OCI-LY7 (cell line): ENCODE measurements around the gene GRAMD2B. TPM values are rescaled to one million over a fixed set of nuclear protein-coding genes. Genes with fewer than 3 reads are reported as not detected.

Source experiments
- BruUV-seq: library from RNA; stranded (reverse); fragments of 400-500 nt; replicated peaks from 2 replicates; lab custom pipeline; 2021; lab: Mats Ljungman, UMichigan
- CTCF ChIA-PET: fragments of 300-600 bp; sonication (Branson Sonifier 250); formaldehyde crosslinking; loops from one replicate; lab custom pipeline; 2022; ENCODE audit warnings: antibody characterized with exemption; ENCODE audit not compliant: unreplicated experiment; lab: Charles Lee
- POLR2A ChIA-PET: fragments of 300-600 bp; sonication (Branson Sonifier 250); formaldehyde crosslinking; loops from one replicate; lab custom pipeline; 2022; ENCODE audit warnings: antibody characterized with exemption; lab: Charles Lee
- DNase-seq: peaks from one replicate; pipeline ENCODE4 v3.0.0-alpha.2; 2015; ENCODE audit warnings: low spot score
- H2AFZ ChIP-seq: fragments of 200-600 bp; sonication (generic), shearing (Covaris generic); 2 replicates; pipeline ENCODE4 v1.6.1; 2014; ENCODE audit warnings: mild to moderate bottlenecking, antibody characterized with exemption, low read length, moderate library complexity
- H3K27ac ChIP-seq: fragments of 200-600 bp; sonication (generic); 2 replicates; pipeline ENCODE4 v1.5.1; 2014; ENCODE audit warnings: mixed run types, low read depth, mild to moderate bottlenecking, moderate library complexity, low read length, inconsistent platforms; ENCODE audit not compliant: poor library complexity, severe bottlenecking
- H3K36me3 ChIP-seq: fragments of 200-600 bp; sonication (generic); 2 replicates; pipeline ENCODE4 v1.6.1; 2014; ENCODE audit warnings: mild to moderate bottlenecking, antibody characterized with exemption, low read length, moderate library complexity, mixed read lengths; ENCODE audit not compliant: insufficient read depth
- H3K4me1 ChIP-seq: fragments of 200-600 bp; sonication (generic); 2 replicates; pipeline ENCODE4 v1.5.1; 2014; ENCODE audit warnings: mild to moderate bottlenecking, low read length; ENCODE audit not compliant: insufficient read depth, poor library complexity, severe bottlenecking
- H3K4me2 ChIP-seq: fragments of 200-600 bp; sonication (generic); 2 replicates; pipeline ENCODE4 v1.6.1; 2014; ENCODE audit warnings: mild to moderate bottlenecking, low read length
- H3K4me3 ChIP-seq: fragments of 200-600 bp; sonication (generic); 2 replicates; pipeline ENCODE4 v1.5.1; 2014; ENCODE audit warnings: mild to moderate bottlenecking, low read depth, low read length; ENCODE audit not compliant: poor library complexity, severe bottlenecking
- H3K79me2 ChIP-seq: fragments of 200-600 bp; sonication (generic); 2 replicates; pipeline ENCODE4 v1.6.1; 2016; ENCODE audit warnings: low read depth, mild to moderate bottlenecking, low read length, moderate library complexity, mixed read lengths; ENCODE audit not compliant: insufficient read depth
- H3K9me2 ChIP-seq: fragments of 200-600 bp; sonication (generic); 2 replicates; pipeline ENCODE4 v1.6.1; 2016; ENCODE audit warnings: mild to moderate bottlenecking, low read length, mixed read lengths; ENCODE audit not compliant: insufficient read depth
- H3K9me3 ChIP-seq: fragments of 200-600 bp; sonication (generic); 2 replicates; pipeline ENCODE4 v1.6.1; 2014; ENCODE audit warnings: mild to moderate bottlenecking, mixed run types, low read length, mixed read lengths
- H4K20me1 ChIP-seq: fragments of 200-600 bp; sonication (generic); 2 replicates; pipeline ENCODE4 v1.6.1; 2014; ENCODE audit warnings: mild to moderate bottlenecking, antibody characterized with exemption, low read length, moderate library complexity, mixed read lengths; ENCODE audit not compliant: insufficient read depth
- CTCF ChIP-seq: fragments of 200-600 bp; sonication (generic); conservative IDR thresholded peaks from 2 replicates; pipeline ENCODE4 v1.5.1; 2014; ENCODE audit warnings: mild to moderate bottlenecking, antibody characterized with exemption, low read length, moderate library complexity, mixed read lengths
- EZH2phosphoT487 ChIP-seq: fragments of 200-600 bp; sonication (generic); IDR thresholded peaks from 2 replicates; pipeline ENCODE4 v1.6.1; 2018; ENCODE audit warnings: low read depth, borderline replicate concordance, mild to moderate bottlenecking, mixed run types, antibody characterized with exemption, low read length, moderate library complexity, mixed read lengths
- intact Hi-C: fragments of 100-400 bp; cut with micrococcal nuclease; formaldehyde crosslinking; loops from one replicate; pipeline ENCODE4 v1.10.0; 2022; ENCODE audit not compliant: unreplicated experiment
- total RNA-seq, 2 experiments: library from RNA; depleted of rRNA in 1 of 2; stranded (reverse); fragments of >200 nt in 1 of 2; shearing (Covaris generic) in 1 of 2; gene quantifications; 2 replicates each; pipeline ENCODE4 v1.2.3, GENCODE V29; 2014 to 2022

GRAMD2B gene
- total RNA-seq, 2 experiments from 2014 or later, result not detected

- no peak overlapping the region for H3K4me2 ChIP-seq
- CTCF ChIA-PET, result interaction anchor here (0.7 kb wide), 1 partner anchor 28 kb away, joined by 4 read pairs; no protein-coding TSS in a partner anchor
- H2AFZ ChIP-seq, result peak overlapping the region; percentile 74; the same call in 1 of the 2 replicates
- DNase-seq, result no peak
- H3K79me2 ChIP-seq, result no peaks in the 10 kb centered on the region
- no peaks in the 10 kb centered on the region for H3K36me3 ChIP-seq
- POLR2A ChIA-PET, result interaction anchor here (0.5 to 0.7 kb wide), 3 partner anchors 82 to 124 kb away, joined by 3 read pairs; no protein-coding TSS in a partner anchor
- no peaks in the 10 kb centered on the region for H3K9me3 ChIP-seq
- H4K20me1 ChIP-seq, result no peaks in the 10 kb centered on the region
- TF ChIP-seq CTCF, result no peak
- TF ChIP-seq EZH2phosphoT487, result no peak
- no TSS peak for BruUV-seq
- intact Hi-C loops, result no loop called here
- no peak overlapping the region for H3K4me3 ChIP-seq
- H3K27ac ChIP-seq, result no peak overlapping the region
- H3K9me2 ChIP-seq, result no peaks in the 10 kb centered on the region
- peaks cover 2% of the 10 kb centered on the region for H3K4me1 ChIP-seq
Measured at GRCh38 chr5:126499278-126499677, 76.1 kb downstream of the GRAMD2B start.

DNA sequence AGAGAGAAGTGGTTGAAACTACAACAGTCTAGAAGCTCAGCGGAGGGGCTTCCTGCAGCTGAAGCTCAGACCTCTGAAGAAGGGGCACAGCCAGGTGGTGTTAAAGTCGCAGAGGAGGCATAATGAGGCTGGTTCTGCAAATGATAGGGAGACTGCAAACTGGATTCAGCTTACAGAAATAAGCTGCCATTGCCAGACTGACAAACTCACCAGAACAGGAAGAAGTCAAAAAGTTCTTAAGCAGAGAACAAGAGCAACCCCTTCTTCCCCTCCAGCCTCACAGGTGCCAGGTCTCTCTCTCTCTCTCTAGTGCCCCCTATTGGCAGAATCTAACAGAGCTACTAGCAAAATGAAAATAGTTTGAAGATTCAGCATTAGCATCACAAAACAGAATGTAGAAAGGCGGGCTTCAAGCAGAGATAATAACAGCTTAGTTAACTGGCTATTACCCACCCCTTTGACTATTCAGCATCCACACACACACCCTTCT is 76.7 kb downstream of the GRAMD2B start:
- no peaks in the 10 kb centered on the region for H3K36me3 ChIP-seq
- ChIA-PET POLR2A (interaction anchor here (0.5 to 1.3 kb wide), 4 partner anchors 13 to 615 kb away, joined by 3 to 4 read pairs (median 3); no protein-coding TSS in a partner anchor), CTCF (interaction anchor here (0.7 kb wide), 1 partner anchor 29 kb away, joined by 4 read pairs; no protein-coding TSS in a partner anchor)
- H4K20me1 ChIP-seq, result no peaks in the 10 kb centered on the region
- intact Hi-C loops, result loop anchor here (5.0 kb wide), 1 partner anchor 37 kb away; no protein-coding TSS in a partner anchor
- no peak overlapping the region for H3K4me3 ChIP-seq
- peak; percentile 61 for DNase-seq
- H3K4me1 ChIP-seq, result peaks cover 2% of the 10 kb centered on the region
- H2AFZ ChIP-seq, result peak overlapping the region; percentile 74; the same call in 1 of the 2 replicates
- no peak overlapping the region for H3K4me2 ChIP-seq
- no peaks in the 10 kb centered on the region for H3K9me3 ChIP-seq
- no TSS peak for BruUV-seq
- no peaks in the 10 kb centered on the region for H3K79me2 ChIP-seq
- TF ChIP-seq EZH2phosphoT487, result no peak
- TF ChIP-seq CTCF, result peak; percentile 82
- no peaks in the 10 kb centered on the region for H3K9me2 ChIP-seq
- no peak overlapping the region for H3K27ac ChIP-seq

- Histone ChIP-seq H3K9me2 (no peaks in the 10 kb centered on the region), H3K27ac (no peak overlapping the region), H4K20me1 (no peaks in the 10 kb centered on the region), H2AFZ (no peak overlapping the region), H3K9me3 (no peaks in the 10 kb centered on the region), H3K79me2 (no peaks in the 10 kb centered on the region), H3K4me2 (no peak overlapping the region), H3K36me3 (no peaks in the 10 kb centered on the region), H3K4me1 (peaks cover 2% of the 10 kb centered on the region), H3K4me3 (no peak overlapping the region)
- POLR2A ChIA-PET, result interaction anchor here (0.5 to 0.9 kb wide), 2 partner anchors 28 to 152 kb away, joined by 3 read pairs; no protein-coding TSS in a partner anchor
- CTCF ChIA-PET, result no interaction called here
- no peak for DNase-seq
- intact Hi-C loops, result loop anchor here (5.0 kb wide), 1 partner anchor 36 kb away; no protein-coding TSS in a partner anchor
- TF ChIP-seq CTCF (no peak), EZH2phosphoT487 (no peak)
- BruUV-seq, result no TSS peak
Measured at GRCh38 chr5:126501448-126501847, 78.2 kb downstream of the GRAMD2B start.
